Measurements from ENCODE around the gene NUP62.

GRCh38 chr19:49978324-49978723 is 49.0 kb upstream of the NUP62 start:
- TF ChIP-seq EP300 (IDR thresholded peaks at IDR 0.05; ENCODE audit: borderline replicate concordance in 1 of 2, low read depth in 1 of 2, low read length in 1 of 2) (no peak), ZBTB33 (IDR thresholded peaks at IDR 0.05; ENCODE audit: borderline replicate concordance, low read depth) (no peak)
- TF ChIP-seq, protein P1, sequence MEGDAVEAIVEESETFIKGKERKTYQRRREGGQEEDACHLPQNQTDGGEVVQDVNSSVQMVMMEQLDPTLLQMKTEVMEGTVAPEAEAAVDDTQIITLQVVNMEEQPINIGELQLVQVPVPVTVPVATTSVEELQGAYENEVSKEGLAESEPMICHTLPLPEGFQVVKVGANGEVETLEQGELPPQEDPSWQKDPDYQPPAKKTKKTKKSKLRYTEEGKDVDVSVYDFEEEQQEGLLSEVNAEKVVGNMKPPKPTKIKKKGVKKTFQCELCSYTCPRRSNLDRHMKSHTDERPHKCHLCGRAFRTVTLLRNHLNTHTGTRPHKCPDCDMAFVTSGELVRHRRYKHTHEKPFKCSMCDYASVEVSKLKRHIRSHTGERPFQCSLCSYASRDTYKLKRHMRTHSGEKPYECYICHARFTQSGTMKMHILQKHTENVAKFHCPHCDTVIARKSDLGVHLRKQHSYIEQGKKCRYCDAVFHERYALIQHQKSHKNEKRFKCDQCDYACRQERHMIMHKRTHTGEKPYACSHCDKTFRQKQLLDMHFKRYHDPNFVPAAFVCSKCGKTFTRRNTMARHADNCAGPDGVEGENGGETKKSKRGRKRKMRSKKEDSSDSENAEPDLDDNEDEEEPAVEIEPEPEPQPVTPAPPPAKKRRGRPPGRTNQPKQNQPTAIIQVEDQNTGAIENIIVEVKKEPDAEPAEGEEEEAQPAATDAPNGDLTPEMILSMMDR (IDR thresholded peaks at IDR 0.05): no peak

Measured in SK-N-SH (cell line).